Right atrium auricular region (tissue), 2 donors: ENCODE data around the gene APOC3. TPM values are rescaled to one million over a fixed set of nuclear protein-coding genes. Genes with fewer than 3 reads are reported as not detected.

Experiments
- DNase-seq: peaks from one replicate; pipeline ENCODE4 v3.0.0-alpha.2; 2019; ENCODE audit warnings: low spot score
- H3K27ac ChIP-seq, 2 donors: fragments of 200-600 bp; sonication (generic); 1 replicate in 1 of 2; 2 replicates in 1 of 2; pipeline ENCODE4 v1.5.1; 2016 to 2019
- H3K27me3 ChIP-seq, 2 donors: fragments of 200-600 bp; sonication (generic); one replicate each; pipeline versions ENCODE4 v1.5.1 to v1.6.0; 2017 to 2019
- H3K36me3 ChIP-seq: fragments of 200-600 bp; sonication (generic); one replicate; pipeline ENCODE4 v1.5.1; 2016
- H3K4me1 ChIP-seq, 2 donors: fragments of 200-600 bp; sonication (generic); one replicate each; pipeline versions ENCODE4 v1.5.1 to v1.6.0; 2017 to 2019
- H3K4me3 ChIP-seq, 2 donors: fragments of 200-600 bp; sonication (generic); 1 replicate in 1 of 2; 2 replicates in 1 of 2; pipeline ENCODE4 v1.5.1; 2017 to 2019; ENCODE audit warnings: mild to moderate bottlenecking in 1 of 2, moderate library complexity in 1 of 2
- H3K9me3 ChIP-seq, 2 donors: fragments of 200-600 bp; sonication (generic); one replicate each; pipeline ENCODE4 v1.5.1; 2019
- total RNA-seq, 2 donors: library from RNA; depleted of rRNA; stranded (reverse); fragments of >200 nt; gene quantifications; one replicate each; pipeline ENCODE4 v1.1.0, GENCODE V29; 2016
- TF ChIP-seq, protein P1 (sequence below), 2 donors: fragments of 200-600 bp; sonication (generic); IDR thresholded peaks; one replicate each; pipeline ENCODE4 v1.5.1; 2019; ENCODE audit warnings: antibody characterized with exemption in 2 of 2

The APOC3 gene
- total RNA-seq, 2 donors from 2014 or later, result not detected

- peak overlapping the region in 1 of 2 donors; percentile 57 for H3K27ac ChIP-seq
- no peaks in the 10 kb centered on the region for H3K27me3 ChIP-seq
- no peak overlapping the region for H3K4me3 ChIP-seq
- H3K4me1 ChIP-seq, result peaks cover 0 to 34% of the 10 kb centered on the region in 2 donors
- no peaks in the 10 kb centered on the region for H3K9me3 ChIP-seq
- H3K36me3 ChIP-seq, result peaks cover 39% of the 10 kb centered on the region
- TF ChIP-seq, protein P1, sequence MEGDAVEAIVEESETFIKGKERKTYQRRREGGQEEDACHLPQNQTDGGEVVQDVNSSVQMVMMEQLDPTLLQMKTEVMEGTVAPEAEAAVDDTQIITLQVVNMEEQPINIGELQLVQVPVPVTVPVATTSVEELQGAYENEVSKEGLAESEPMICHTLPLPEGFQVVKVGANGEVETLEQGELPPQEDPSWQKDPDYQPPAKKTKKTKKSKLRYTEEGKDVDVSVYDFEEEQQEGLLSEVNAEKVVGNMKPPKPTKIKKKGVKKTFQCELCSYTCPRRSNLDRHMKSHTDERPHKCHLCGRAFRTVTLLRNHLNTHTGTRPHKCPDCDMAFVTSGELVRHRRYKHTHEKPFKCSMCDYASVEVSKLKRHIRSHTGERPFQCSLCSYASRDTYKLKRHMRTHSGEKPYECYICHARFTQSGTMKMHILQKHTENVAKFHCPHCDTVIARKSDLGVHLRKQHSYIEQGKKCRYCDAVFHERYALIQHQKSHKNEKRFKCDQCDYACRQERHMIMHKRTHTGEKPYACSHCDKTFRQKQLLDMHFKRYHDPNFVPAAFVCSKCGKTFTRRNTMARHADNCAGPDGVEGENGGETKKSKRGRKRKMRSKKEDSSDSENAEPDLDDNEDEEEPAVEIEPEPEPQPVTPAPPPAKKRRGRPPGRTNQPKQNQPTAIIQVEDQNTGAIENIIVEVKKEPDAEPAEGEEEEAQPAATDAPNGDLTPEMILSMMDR (IDR thresholded peaks at IDR 0.05), result no peak
- DNase-seq, result no peak
These were observed 38.4 kb downstream of the APOC3 start for GRCh38 chr11:116868066-116868465.

DNA sequence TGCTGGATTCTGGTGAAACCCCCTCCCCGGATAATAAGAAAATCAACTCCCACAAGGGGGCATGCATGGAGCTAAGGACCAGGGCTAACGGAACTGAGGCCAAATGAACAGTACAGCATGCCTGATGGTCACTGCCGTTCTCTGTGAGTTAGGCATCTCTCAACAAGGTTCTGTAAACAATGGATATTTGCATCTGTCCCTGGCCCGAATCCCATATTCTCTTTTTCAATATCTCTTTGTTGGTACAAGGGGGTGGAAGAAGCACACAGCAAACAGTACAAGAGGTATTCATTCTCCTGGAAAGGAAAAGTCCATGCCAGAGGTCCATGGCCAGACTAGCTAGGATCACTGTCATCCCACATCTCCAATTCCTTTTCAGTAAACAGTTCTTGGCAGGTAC is 39.9 kb downstream of the APOC3 start:
- Histone ChIP-seq H3K27ac (no peak overlapping the region), H3K27me3 (no peaks in the 10 kb centered on the region), H3K4me1 (peaks cover 0 to 49% of the 10 kb centered on the region in 2 donors), H3K36me3 (peaks cover 32% of the 10 kb centered on the region), H3K4me3 (no peak overlapping the region), H3K9me3 (no peaks in the 10 kb centered on the region)
- no peak for DNase-seq
- TF ChIP-seq, protein P1 (IDR thresholded peaks at IDR 0.05), result no peak

- TF ChIP-seq, protein P1 (IDR thresholded peaks at IDR 0.05), result no peak
- Histone ChIP-seq H3K9me3 (no peaks in the 10 kb centered on the region), H3K27me3 (no peaks in the 10 kb centered on the region), H3K4me1 (peaks cover 0 to 54% of the 10 kb centered on the region in 2 donors), H3K27ac (no peak overlapping the region), H3K4me3 (no peak overlapping the region), H3K36me3 (peaks cover 32% of the 10 kb centered on the region)
- no peak for DNase-seq
These were observed 40.3 kb downstream of the APOC3 start for GRCh38 chr11:116870054-116870453.

GRCh38 chr11:116871248-116871647 is 41.5 kb downstream of the APOC3 start:
- peak overlapping the region; percentile 14 to 26 for H3K27ac ChIP-seq
- H3K4me3 ChIP-seq, result no peak overlapping the region
- peaks cover 39% of the 10 kb centered on the region for H3K36me3 ChIP-seq
- H3K9me3 ChIP-seq, result no peaks in the 10 kb centered on the region
- peaks cover 0 to 55% of the 10 kb centered on the region in 2 donors for H3K4me1 ChIP-seq
- H3K27me3 ChIP-seq, result no peaks in the 10 kb centered on the region
- TF ChIP-seq, protein P1 (IDR thresholded peaks at IDR 0.05), result no peak
- peak; percentile 63 for DNase-seq

DNA sequence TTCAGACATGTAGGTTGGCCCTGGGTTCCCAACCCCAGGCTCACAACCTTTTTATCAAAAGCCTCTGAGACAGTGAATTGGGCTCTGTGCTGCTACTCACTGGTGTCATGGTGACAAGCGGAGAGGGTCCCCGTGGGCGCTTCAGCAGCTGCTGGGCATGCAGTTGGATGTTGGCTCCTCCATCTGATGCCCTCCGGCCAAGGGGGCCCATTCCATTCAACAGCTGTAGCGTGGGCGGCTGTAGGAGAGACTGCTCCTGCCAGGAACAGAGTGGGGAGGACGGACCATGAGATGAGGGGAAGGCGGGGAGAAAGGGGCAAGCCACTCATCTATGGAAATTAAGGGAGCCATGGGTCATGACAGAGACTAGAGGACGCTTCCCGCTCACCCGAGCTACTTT is 43.7 kb downstream of the APOC3 start:
- Histone ChIP-seq H3K27ac (no peak overlapping the region), H3K9me3 (no peaks in the 10 kb centered on the region), H3K4me3 (no peak overlapping the region), H3K36me3 (peaks cover 39% of the 10 kb centered on the region), H3K4me1 (peaks cover 0 to 40% of the 10 kb centered on the region in 2 donors), H3K27me3 (no peaks in the 10 kb centered on the region)
- TF ChIP-seq, protein P1 (IDR thresholded peaks at IDR 0.05), result no peak
- DNase-seq, result no peak

- H3K9me3 ChIP-seq, result no peaks in the 10 kb centered on the region
- TF ChIP-seq, protein P1 (IDR thresholded peaks at IDR 0.05), result no peak
- H3K4me3 ChIP-seq, result peak overlapping the region in 1 of 2 donors; percentile 5
- H3K36me3 ChIP-seq, result peaks cover 34% of the 10 kb centered on the region
- peaks cover 0 to 40% of the 10 kb centered on the region in 2 donors for H3K4me1 ChIP-seq
- no peak for DNase-seq
- no peaks in the 10 kb centered on the region for H3K27me3 ChIP-seq
- peak overlapping the region in 1 of 2 donors; percentile 78 for H3K27ac ChIP-seq
These were observed 44.5 kb downstream of the APOC3 start for GRCh38 chr11:116874251-116874650.
